MM.1S (cell line): ENCODE results near the gene FADS3.

Source experiments
- DNase-seq: peaks from one replicate; pipeline ENCODE4 v3.0.0-alpha.2; 2015
- H2AFZ ChIP-seq: fragments of 300-600 bp; sonication (generic); 2 replicates; pipeline ENCODE4 v1.6.0; 2016; ENCODE audit warnings: antibody characterized with exemption, low read length
- H3F3A ChIP-seq: fragments of 300-600 bp; sonication (generic); 2 replicates; pipeline ENCODE4 v1.6.1; 2016; ENCODE audit warnings: mild to moderate bottlenecking, antibody characterized with exemption, low read length, moderate library complexity, mixed read lengths; ENCODE audit not compliant: insufficient read depth
- H3K27ac ChIP-seq: fragments of 300-600 bp; sonication (generic); 2 replicates; pipeline ENCODE4 v1.5.1; 2016; ENCODE audit warnings: mild to moderate bottlenecking, low read length
- H3K27me3 ChIP-seq: fragments of 300-600 bp; sonication (generic); replicated peaks from 2 replicates; pipeline ENCODE4 v1.6.0; 2016; ENCODE audit warnings: low read length; ENCODE audit not compliant: insufficient read depth
- H3K36me3 ChIP-seq: fragments of 300-600 bp; sonication (generic); replicated peaks from 2 replicates; pipeline ENCODE4 v1.6.1; 2016; ENCODE audit warnings: mild to moderate bottlenecking, low read length, mixed read lengths; ENCODE audit not compliant: insufficient read depth
- H3K4me1 ChIP-seq: fragments of 300-600 bp; sonication (generic); 2 replicates; pipeline ENCODE4 v1.6.1; 2016; ENCODE audit warnings: low read length, mixed read lengths
- H3K4me2 ChIP-seq: fragments of 300-600 bp; sonication (generic); 2 replicates; pipeline ENCODE4 v1.6.0; 2016; ENCODE audit warnings: low read depth, low read length
- H3K4me3 ChIP-seq: fragments of 300-600 bp; sonication (generic); 2 replicates; pipeline ENCODE4 v1.5.1; 2016; ENCODE audit warnings: low read length, mixed read lengths
- H3K79me2 ChIP-seq: fragments of 300-600 bp; sonication (generic); 2 replicates; pipeline ENCODE4 v1.6.1; 2016; ENCODE audit warnings: mixed run types, low read length, mixed read lengths
- H3K9ac ChIP-seq: fragments of 300-600 bp; sonication (generic); 2 replicates; pipeline ENCODE4 v1.6.1; 2016; ENCODE audit warnings: low read length, mixed read lengths
- H3K9me2 ChIP-seq: fragments of 300-600 bp; sonication (generic); replicated peaks from 2 replicates; pipeline ENCODE4 v1.6.1; 2016; ENCODE audit warnings: mild to moderate bottlenecking, low read length, mixed read lengths; ENCODE audit not compliant: insufficient read depth
- H3K9me3 ChIP-seq: fragments of 300-600 bp; sonication (generic); replicated peaks from 2 replicates; pipeline ENCODE4 v1.6.1; 2016; ENCODE audit warnings: mild to moderate bottlenecking, low read length, mixed read lengths; ENCODE audit not compliant: insufficient read depth
- H4K20me1 ChIP-seq: fragments of 300-600 bp; sonication (generic); 2 replicates; pipeline ENCODE4 v1.6.1; 2016; ENCODE audit warnings: mild to moderate bottlenecking, low read length, moderate library complexity, mixed read lengths; ENCODE audit not compliant: insufficient read depth
- EZH2 ChIP-seq: fragments of 300-600 bp; sonication (generic); optimal IDR thresholded peaks from 2 replicates; pipeline ENCODE3; 2017; ENCODE audit warnings: low read depth, mild to moderate bottlenecking, antibody characterized with exemption, low read length, mixed read lengths
- EZH2phosphoT487 ChIP-seq: fragments of 300-600 bp; sonication (generic); IDR thresholded peaks from 2 replicates; pipeline ENCODE4 v1.6.1; 2018; ENCODE audit warnings: antibody characterized with exemption, low read length
- TF ChIP-seq, protein P1 (sequence below): fragments of 300-600 bp; sonication (generic); IDR thresholded peaks from 2 replicates; pipeline ENCODE4 v1.5.1; 2016; ENCODE audit warnings: antibody characterized with exemption, low read length, mixed read lengths

Gene FADS3

DNA sequence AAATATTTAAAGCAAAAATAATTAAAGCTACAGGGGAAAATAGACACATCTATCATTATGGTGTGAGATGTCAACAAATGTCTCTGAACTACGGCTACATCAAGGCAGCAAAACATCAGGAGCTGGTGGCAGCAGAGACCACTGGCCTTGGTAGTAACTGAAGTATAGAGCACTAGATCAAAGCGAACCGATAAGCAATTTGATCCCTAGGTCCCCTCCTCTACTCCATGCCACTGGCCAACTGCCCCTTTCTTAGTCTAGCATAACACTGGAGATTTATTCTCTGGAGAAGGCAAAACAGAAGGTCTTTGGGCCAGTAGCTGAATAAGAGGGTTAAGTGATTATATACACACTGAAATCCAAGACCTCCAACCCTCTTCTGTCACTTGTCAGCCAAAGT is 39.6 kb upstream of the FADS3 start:
- Histone ChIP-seq H3K9ac (no peak overlapping the region), H3K4me1 (no peaks in the 10 kb centered on the region), H3K9me3 (no peaks in the 10 kb centered on the region), H3F3A (no peaks in the 10 kb centered on the region), H3K4me3 (no peak overlapping the region), H4K20me1 (no peaks in the 10 kb centered on the region), H3K9me2 (no peaks in the 10 kb centered on the region), H3K36me3 (no peaks in the 10 kb centered on the region), H2AFZ (no peak overlapping the region), H3K27ac (no peak overlapping the region), H3K79me2 (no peaks in the 10 kb centered on the region), H3K4me2 (no peak overlapping the region), H3K27me3 (peaks cover under 1% of the 10 kb centered on the region; the same call in 1 of the 2 replicates)
- no peak for DNase-seq
- no peak for TF ChIP-seq EZH2
- no peak for TF ChIP-seq EZH2phosphoT487
- TF ChIP-seq, protein P1, sequence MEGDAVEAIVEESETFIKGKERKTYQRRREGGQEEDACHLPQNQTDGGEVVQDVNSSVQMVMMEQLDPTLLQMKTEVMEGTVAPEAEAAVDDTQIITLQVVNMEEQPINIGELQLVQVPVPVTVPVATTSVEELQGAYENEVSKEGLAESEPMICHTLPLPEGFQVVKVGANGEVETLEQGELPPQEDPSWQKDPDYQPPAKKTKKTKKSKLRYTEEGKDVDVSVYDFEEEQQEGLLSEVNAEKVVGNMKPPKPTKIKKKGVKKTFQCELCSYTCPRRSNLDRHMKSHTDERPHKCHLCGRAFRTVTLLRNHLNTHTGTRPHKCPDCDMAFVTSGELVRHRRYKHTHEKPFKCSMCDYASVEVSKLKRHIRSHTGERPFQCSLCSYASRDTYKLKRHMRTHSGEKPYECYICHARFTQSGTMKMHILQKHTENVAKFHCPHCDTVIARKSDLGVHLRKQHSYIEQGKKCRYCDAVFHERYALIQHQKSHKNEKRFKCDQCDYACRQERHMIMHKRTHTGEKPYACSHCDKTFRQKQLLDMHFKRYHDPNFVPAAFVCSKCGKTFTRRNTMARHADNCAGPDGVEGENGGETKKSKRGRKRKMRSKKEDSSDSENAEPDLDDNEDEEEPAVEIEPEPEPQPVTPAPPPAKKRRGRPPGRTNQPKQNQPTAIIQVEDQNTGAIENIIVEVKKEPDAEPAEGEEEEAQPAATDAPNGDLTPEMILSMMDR: no peak

DNA sequence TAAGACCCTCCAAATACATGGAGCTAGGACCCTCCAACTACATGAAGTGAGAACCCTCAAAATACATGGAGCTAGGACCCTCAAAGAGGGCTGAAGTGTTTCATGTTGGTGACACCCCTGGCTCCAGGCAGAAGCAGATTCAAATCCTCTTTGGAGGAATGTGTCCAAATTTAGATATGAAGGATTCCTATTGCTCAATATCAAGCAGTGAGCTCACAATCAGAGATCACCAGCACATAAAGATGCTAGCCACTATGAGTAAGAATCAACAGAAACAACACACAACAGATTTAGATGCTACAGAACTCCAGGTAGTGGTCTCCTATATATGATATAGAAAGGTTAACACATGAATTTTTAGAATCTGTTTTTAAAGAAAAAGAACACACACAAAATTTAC is 37.3 kb upstream of the FADS3 start:
- no peak overlapping the region for H3K27ac ChIP-seq
- H3K4me3 ChIP-seq: no peak overlapping the region
- H3K9me2 ChIP-seq: no peaks in the 10 kb centered on the region
- peaks cover 4% of the 10 kb centered on the region; the same call in 1 of the 2 replicates for H3K27me3 ChIP-seq
- no peak overlapping the region for H3K9ac ChIP-seq
- H3K79me2 ChIP-seq: no peaks in the 10 kb centered on the region
- H3K9me3 ChIP-seq: no peaks in the 10 kb centered on the region
- H3F3A ChIP-seq: no peaks in the 10 kb centered on the region
- H2AFZ ChIP-seq: no peak overlapping the region
- no peak for DNase-seq
- H3K36me3 ChIP-seq: no peaks in the 10 kb centered on the region
- no peak for TF ChIP-seq EZH2phosphoT487
- TF ChIP-seq, protein P1: no peak
- no peak for TF ChIP-seq EZH2
- H4K20me1 ChIP-seq: no peaks in the 10 kb centered on the region
- no peak overlapping the region for H3K4me2 ChIP-seq
- H3K4me1 ChIP-seq: no peaks in the 10 kb centered on the region

DNA sequence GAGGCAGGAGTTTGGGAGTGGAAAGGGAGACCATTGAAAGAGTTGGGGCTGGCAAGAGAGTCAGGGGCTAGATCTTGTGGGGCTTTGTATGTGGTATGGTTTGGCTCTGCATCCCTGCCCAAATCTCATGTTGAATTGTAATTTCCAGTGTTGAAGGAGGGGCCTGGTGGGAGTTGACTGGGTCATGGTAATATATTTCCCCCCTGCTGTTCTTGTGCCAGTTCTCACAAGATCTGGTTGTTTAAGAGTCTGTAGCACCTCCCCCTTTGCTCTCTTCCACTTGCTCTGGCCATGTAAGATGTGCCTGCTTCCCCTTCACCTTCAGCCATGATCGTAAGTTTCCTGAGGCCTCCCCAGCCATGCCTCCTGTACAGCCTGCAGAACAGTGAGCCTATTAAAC is 36.2 kb upstream of the FADS3 start:
- Histone ChIP-seq H3K79me2 (no peaks in the 10 kb centered on the region), H3K27ac (no peak overlapping the region), H3K36me3 (no peaks in the 10 kb centered on the region), H3K9me2 (no peaks in the 10 kb centered on the region), H3K9ac (no peak overlapping the region), H3K27me3 (peaks cover 4% of the 10 kb centered on the region; the same call in 1 of the 2 replicates), H3K4me2 (no peak overlapping the region), H3K4me3 (no peak overlapping the region), H2AFZ (no peak overlapping the region), H3K9me3 (no peaks in the 10 kb centered on the region), H3F3A (no peaks in the 10 kb centered on the region), H3K4me1 (peaks cover 4% of the 10 kb centered on the region; the same call in 1 of the 2 replicates), H4K20me1 (no peaks in the 10 kb centered on the region)
- TF ChIP-seq EZH2phosphoT487: no peak
- TF ChIP-seq, protein P1: no peak
- no peak for TF ChIP-seq EZH2
- DNase-seq: no peak
